ENCODE data around the gene VMO1. TPM values are rescaled to one million over a fixed set of nuclear protein-coding genes. Genes with fewer than 3 reads are reported as not detected.
A peak's percentile ranks its signal among the peaks of the same experiment; 100 is the strongest.

Gene VMO1
- total RNA-seq, 1 experiment from 2014 or later = 1.2 TPM

DNA sequence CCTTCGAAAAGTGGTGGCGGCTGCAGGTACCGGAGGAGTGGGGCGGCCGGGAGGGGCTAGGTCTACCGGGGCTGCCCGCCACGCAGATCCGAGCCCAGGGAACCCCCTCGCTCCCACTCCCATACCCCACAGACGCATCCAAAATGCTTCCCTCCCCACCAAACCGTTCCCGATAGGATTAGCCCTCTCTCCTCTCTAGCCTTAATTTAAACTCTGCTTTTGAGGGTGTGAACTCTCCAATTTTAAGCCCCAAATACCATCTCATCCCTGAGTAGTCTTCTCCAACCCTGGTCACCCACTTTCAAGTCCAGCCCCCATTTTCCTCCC lies 46.2 kb downstream of the VMO1 start:
- Mint-ChIP-seq H3K27ac (no peak overlapping the region), H3K27me3 (ENCODE audit: low read depth) (peaks cover 91% of the 10 kb centered on the region), H3K9me3 (no peaks in the 10 kb centered on the region), H3K36me3 (no peaks in the 10 kb centered on the region), H3K4me1 (peaks cover 15% of the 10 kb centered on the region), H3K4me3 (peak overlapping the region; percentile 73)
- ChIA-PET CTCF (interaction anchor here (1.3 kb wide), 1 partner anchor 8 kb away, joined by 5 read pairs; the partner anchor contains the start of gene MED11), POLR2A (no interaction called here)
- ATAC-seq = peak; percentile 4; the same call in 1 of the 2 replicates
- no peak for TF ChIP-seq ZNF532 (CRISPR knock-in tag; IDR thresholded peaks at IDR 0.05; ENCODE audit: borderline replicate concordance)
- no peak for TF ChIP-seq SMAD3 (CRISPR knock-in tag; IDR thresholded peaks at IDR 0.05; ENCODE audit: borderline replicate concordance)
- no peak for DNase-seq (ENCODE audit: low spot score)

DNA sequence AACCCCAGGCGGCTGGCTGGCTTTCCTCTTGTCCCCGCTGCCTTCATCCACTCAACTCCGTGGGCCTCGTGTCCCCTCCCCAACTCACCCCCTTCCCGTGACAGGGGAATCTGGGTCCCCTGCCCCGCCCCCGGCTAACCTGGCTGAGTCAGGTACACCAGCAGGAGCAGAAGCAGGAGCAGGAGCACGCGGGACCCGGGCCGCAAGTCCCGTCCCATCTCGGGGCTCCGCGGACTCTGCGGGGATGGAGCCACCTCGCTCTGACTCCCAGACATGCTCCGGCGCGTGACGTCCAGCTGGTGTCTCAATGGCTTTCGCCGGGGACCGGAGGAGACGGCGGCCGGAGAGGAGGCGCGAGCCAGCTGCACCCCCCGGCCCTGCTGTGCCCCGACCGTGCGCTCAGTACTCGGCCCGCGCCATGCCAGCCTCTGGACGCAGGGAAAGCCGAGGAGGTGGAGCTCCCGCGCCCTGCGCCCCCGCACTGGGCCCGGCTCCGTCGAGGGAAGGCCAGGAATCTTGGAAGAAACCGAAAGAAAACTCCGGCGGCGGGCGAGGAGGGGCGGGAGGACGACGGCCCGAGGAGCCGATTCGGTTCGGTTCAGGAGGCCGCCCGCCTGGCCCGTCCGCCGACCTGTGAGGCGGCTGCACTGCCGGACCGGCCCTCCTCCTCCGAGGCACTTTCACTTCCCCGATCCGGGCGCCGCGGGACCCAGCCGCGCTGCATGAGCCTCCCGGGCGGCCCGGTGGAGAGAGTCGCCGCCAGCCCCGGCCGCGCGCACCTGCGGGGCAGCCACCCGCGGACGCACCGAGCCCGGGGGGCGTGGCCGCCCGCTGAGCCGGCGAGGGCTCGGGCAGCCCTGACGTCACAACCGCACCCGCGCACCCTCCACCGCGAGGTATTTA lies 46.8 kb downstream of the VMO1 start, which contains the start of the genes CXCL16 and ZMYND15:
Gene CXCL16 (minus strand): TSS at position 807 of the 903 bp plus-strand sequence. CDS start 589 bp downstream, at position 218.
Gene ZMYND15 (plus strand): TSS at position 712 of the 903 bp plus-strand sequence. CDS start 716 bp downstream, outside the sequence.
- peaks cover 13% of the 10 kb centered on the region for H3K4me1 Mint-ChIP-seq
- ATAC-seq (peak; percentile 62), DNase-seq (ENCODE audit: low spot score) (peak; percentile 47)
- H3K36me3 Mint-ChIP-seq = no peaks in the 10 kb centered on the region
- H3K9me3 Mint-ChIP-seq = no peaks in the 10 kb centered on the region
- no peak within 1 kb of the TSS for H3K27ac Mint-ChIP-seq
- POLR2A ChIA-PET = interaction anchor here (0.6 kb wide), 1 partner anchor 39 kb away, joined by 8 read pairs; no protein-coding TSS in a partner anchor
- peaks cover 88% of the 10 kb centered on the region for H3K27me3 Mint-ChIP-seq (ENCODE audit: low read depth)
- peak within 1 kb of the TSS; percentile 78 for H3K4me3 Mint-ChIP-seq
- CTCF ChIA-PET = interaction anchor here (0.8 kb wide), 1 partner anchor 170 kb away, joined by 3 read pairs; no protein-coding TSS in a partner anchor
- peak; percentile 51 for TF ChIP-seq FOXP1 (CRISPR knock-in tag; IDR thresholded peaks at IDR 0.05; ENCODE audit: borderline replicate concordance)
- TF ChIP-seq ZNF512 (CRISPR knock-in tag; IDR thresholded peaks at IDR 0.05; ENCODE audit: borderline replicate concordance) = no peak
- no peak for TF ChIP-seq CTCF (IDR thresholded peaks at IDR 0.05)
- TF ChIP-seq FOXJ3 (CRISPR knock-in tag; IDR thresholded peaks at IDR 0.05; ENCODE audit: borderline replicate concordance) = no peak
- TF ChIP-seq, protein P1, sequence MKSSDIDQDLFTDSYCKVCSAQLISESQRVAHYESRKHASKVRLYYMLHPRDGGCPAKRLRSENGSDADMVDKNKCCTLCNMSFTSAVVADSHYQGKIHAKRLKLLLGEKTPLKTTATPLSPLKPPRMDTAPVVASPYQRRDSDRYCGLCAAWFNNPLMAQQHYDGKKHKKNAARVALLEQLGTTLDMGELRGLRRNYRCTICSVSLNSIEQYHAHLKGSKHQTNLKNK (CRISPR knock-in tag; IDR thresholded peaks at IDR 0.05) = no peak
- TF ChIP-seq HMGXB4 (CRISPR knock-in tag; IDR thresholded peaks at IDR 0.05) = no peak; the same call in 1 of the 2 replicates
- TF ChIP-seq, protein P2, sequence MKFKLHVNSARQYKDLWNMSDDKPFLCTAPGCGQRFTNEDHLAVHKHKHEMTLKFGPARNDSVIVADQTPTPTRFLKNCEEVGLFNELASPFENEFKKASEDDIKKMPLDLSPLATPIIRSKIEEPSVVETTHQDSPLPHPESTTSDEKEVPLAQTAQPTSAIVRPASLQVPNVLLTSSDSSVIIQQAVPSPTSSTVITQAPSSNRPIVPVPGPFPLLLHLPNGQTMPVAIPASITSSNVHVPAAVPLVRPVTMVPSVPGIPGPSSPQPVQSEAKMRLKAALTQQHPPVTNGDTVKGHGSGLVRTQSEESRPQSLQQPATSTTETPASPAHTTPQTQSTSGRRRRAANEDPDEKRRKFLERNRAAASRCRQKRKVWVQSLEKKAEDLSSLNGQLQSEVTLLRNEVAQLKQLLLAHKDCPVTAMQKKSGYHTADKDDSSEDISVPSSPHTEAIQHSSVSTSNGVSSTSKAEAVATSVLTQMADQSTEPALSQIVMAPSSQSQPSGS (CRISPR knock-in tag; IDR thresholded peaks at IDR 0.05; ENCODE audit: borderline replicate concordance, low read depth) = no peak
- TF ChIP-seq ZNF121 (CRISPR knock-in tag; IDR thresholded peaks at IDR 0.05) = no peak
- 0 out of 2 replicates have a peak, but pooled peaks have one; percentile 42 for TF ChIP-seq TP53 (CRISPR knock-in tag; IDR thresholded peaks at IDR 0.05)
- no peak for TF ChIP-seq ZNF396 (CRISPR knock-in tag; IDR thresholded peaks at IDR 0.05; ENCODE audit: borderline replicate concordance)
- no peak for TF ChIP-seq AFF4 (CRISPR knock-in tag; IDR thresholded peaks at IDR 0.05; ENCODE audit: borderline replicate concordance)
